ENCODE data around the gene NCOA3.

The NCOA3 gene

GRCh38 chr20:47647994-47648393, 146.3 kb downstream of the NCOA3 start:
- no peaks in the 10 kb centered on the region for H3K27me3 ChIP-seq (ENCODE audit: control insufficient read depth, low read length)
- H3K4me1 ChIP-seq (ENCODE audit: control insufficient read depth, low read length) = no peaks in the 10 kb centered on the region
- TF ChIP-seq EZH2phosphoT487 (IDR thresholded peaks at IDR 0.05; ENCODE audit: borderline replicate concordance, low read length) = no peak
- TF ChIP-seq, protein P1, sequence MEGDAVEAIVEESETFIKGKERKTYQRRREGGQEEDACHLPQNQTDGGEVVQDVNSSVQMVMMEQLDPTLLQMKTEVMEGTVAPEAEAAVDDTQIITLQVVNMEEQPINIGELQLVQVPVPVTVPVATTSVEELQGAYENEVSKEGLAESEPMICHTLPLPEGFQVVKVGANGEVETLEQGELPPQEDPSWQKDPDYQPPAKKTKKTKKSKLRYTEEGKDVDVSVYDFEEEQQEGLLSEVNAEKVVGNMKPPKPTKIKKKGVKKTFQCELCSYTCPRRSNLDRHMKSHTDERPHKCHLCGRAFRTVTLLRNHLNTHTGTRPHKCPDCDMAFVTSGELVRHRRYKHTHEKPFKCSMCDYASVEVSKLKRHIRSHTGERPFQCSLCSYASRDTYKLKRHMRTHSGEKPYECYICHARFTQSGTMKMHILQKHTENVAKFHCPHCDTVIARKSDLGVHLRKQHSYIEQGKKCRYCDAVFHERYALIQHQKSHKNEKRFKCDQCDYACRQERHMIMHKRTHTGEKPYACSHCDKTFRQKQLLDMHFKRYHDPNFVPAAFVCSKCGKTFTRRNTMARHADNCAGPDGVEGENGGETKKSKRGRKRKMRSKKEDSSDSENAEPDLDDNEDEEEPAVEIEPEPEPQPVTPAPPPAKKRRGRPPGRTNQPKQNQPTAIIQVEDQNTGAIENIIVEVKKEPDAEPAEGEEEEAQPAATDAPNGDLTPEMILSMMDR (IDR thresholded peaks at IDR 0.05; ENCODE audit: low read depth, low read length, poor library complexity, severe bottlenecking) = no peak
- H3K4me3 ChIP-seq (ENCODE audit: low read length) = no peak overlapping the region
- H4K20me1 ChIP-seq (ENCODE audit: control insufficient read depth, insufficient read depth, low read depth, low read length) = peaks cover 12% of the 10 kb centered on the region; the same call in 1 of the 2 replicates
- H3K36me3 ChIP-seq (ENCODE audit: control insufficient read depth, low read length) = peaks cover 98% of the 10 kb centered on the region
- no peaks in the 10 kb centered on the region for H3K9me2 ChIP-seq (replicated peaks; ENCODE audit: control insufficient read depth, low read length)
- no peak overlapping the region for H3K27ac ChIP-seq (ENCODE audit: low read depth, low read length)
- peaks cover 27% of the 10 kb centered on the region for H3K79me2 ChIP-seq (ENCODE audit: control insufficient read depth, low read length)
- no peak overlapping the region for H3K4me2 ChIP-seq (ENCODE audit: low read length)
- H3K9me3 ChIP-seq (ENCODE audit: control insufficient read depth, insufficient read depth, low read length) = no peaks in the 10 kb centered on the region
- H3F3A ChIP-seq (ENCODE audit: control insufficient read depth, insufficient read depth) = peaks cover 29% of the 10 kb centered on the region

DNA sequence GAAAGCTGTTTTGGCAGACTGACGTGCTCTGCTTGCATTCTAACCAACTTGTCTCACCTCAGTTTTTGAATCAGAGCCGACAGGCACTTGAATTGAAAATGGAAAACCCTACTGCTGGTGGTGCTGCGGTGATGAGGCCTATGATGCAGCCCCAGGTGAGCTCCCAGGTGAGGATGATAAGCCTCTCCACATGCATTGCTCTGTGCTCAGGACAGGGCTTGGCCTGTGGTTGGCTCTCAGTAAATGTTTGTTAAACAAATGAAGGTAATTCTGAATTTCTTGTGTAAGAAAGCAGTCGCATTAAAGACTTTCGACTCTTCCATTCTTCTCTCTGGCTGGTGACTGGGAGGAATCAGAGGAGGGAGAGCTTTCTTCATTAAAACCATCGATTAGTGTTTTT, 147.3 kb downstream of the NCOA3 start:
- Histone ChIP-seq H3K36me3 (ENCODE audit: control insufficient read depth, low read length) (peaks cover 98% of the 10 kb centered on the region), H3K27ac (ENCODE audit: low read depth, low read length) (no peak overlapping the region)

GRCh38 chr20:47652301-47652700, 150.6 kb downstream of the NCOA3 start:
- Histone ChIP-seq H3K27ac (ENCODE audit: low read depth, low read length) (no peak overlapping the region), H3K4me2 (ENCODE audit: low read length) (no peak overlapping the region), H4K20me1 (ENCODE audit: control insufficient read depth, insufficient read depth, low read depth, low read length) (peaks cover 12% of the 10 kb centered on the region; the same call in 1 of the 2 replicates), H3K79me2 (ENCODE audit: control insufficient read depth, low read length) (peaks cover 17% of the 10 kb centered on the region), H3F3A (ENCODE audit: control insufficient read depth, insufficient read depth) (peaks cover 60% of the 10 kb centered on the region), H3K4me3 (ENCODE audit: low read length) (no peak overlapping the region), H3K36me3 (ENCODE audit: control insufficient read depth, low read length) (peaks cover 94% of the 10 kb centered on the region), H3K9me3 (ENCODE audit: control insufficient read depth, insufficient read depth, low read length) (no peaks in the 10 kb centered on the region), H3K9me2 (replicated peaks; ENCODE audit: control insufficient read depth, low read length) (no peaks in the 10 kb centered on the region), H3K4me1 (ENCODE audit: control insufficient read depth, low read length) (no peaks in the 10 kb centered on the region), H3K27me3 (ENCODE audit: control insufficient read depth, low read length) (no peaks in the 10 kb centered on the region)
- no peak for TF ChIP-seq EZH2phosphoT487 (IDR thresholded peaks at IDR 0.05; ENCODE audit: borderline replicate concordance, low read length)
- TF ChIP-seq, protein P1 (IDR thresholded peaks at IDR 0.05; ENCODE audit: low read depth, low read length, poor library complexity, severe bottlenecking) = no peak

More for the DNA sequence above, 147.3 kb downstream of the NCOA3 start:
- no peaks in the 10 kb centered on the region for H3K4me1 ChIP-seq (ENCODE audit: control insufficient read depth, low read length)
- no peaks in the 10 kb centered on the region for H3K9me3 ChIP-seq (ENCODE audit: control insufficient read depth, insufficient read depth, low read length)
- peaks cover 26% of the 10 kb centered on the region for H3K79me2 ChIP-seq (ENCODE audit: control insufficient read depth, low read length)
- H4K20me1 ChIP-seq (ENCODE audit: control insufficient read depth, insufficient read depth, low read depth, low read length) = peaks cover 8% of the 10 kb centered on the region; the same call in 1 of the 2 replicates
- no peaks in the 10 kb centered on the region for H3K27me3 ChIP-seq (ENCODE audit: control insufficient read depth, low read length)
- H3F3A ChIP-seq (ENCODE audit: control insufficient read depth, insufficient read depth) = peaks cover 29% of the 10 kb centered on the region
- no peak overlapping the region for H3K4me3 ChIP-seq (ENCODE audit: low read length)
- H3K4me2 ChIP-seq (ENCODE audit: low read length) = no peak overlapping the region
- TF ChIP-seq EZH2phosphoT487 (IDR thresholded peaks at IDR 0.05; ENCODE audit: borderline replicate concordance, low read length) = no peak
- TF ChIP-seq, protein P1 (IDR thresholded peaks at IDR 0.05; ENCODE audit: low read depth, low read length, poor library complexity, severe bottlenecking) = no peak
- H3K9me2 ChIP-seq (replicated peaks; ENCODE audit: control insufficient read depth, low read length) = no peaks in the 10 kb centered on the region
